NT2/D1 (cell line): Measurements from ENCODE around the gene EIF1B.

Experiments used
- SUZ12 ChIP-seq: IDR thresholded peaks from 2 replicates; pipeline ENCODE4 v1.6.1; 2011; ENCODE audit not compliant: insufficient read length, insufficient read depth; ENCODE audit errors: extremely low read depth
- ZNF274 ChIP-seq: IDR thresholded peaks from 2 replicates; pipeline ENCODE4 v1.6.1; 2011; ENCODE audit warnings: mild to moderate bottlenecking, low read depth, low read length

- no peak for TF ChIP-seq ZNF274
- TF ChIP-seq SUZ12 = no peak
These were observed 19.1 kb upstream of the EIF1B start for GRCh38 chr3:40290396-40290795.
